ENCODE measurements around the gene KHNYN.

Gene KHNYN

GRCh38 chr14:24437736-24438067 is 7.9 kb downstream of the KHNYN start:
- no peak for DNase-seq (ENCODE audit: extremely low read depth, insufficient read length)
- TF ChIP-seq CTCF (IDR thresholded peaks at IDR 0.05; ENCODE audit: insufficient read depth, low read length, poor library complexity, severe bottlenecking), result no peak
- H3K36me3 ChIP-seq (ENCODE audit: control insufficient read depth, insufficient read depth, low read length), result peaks cover 37% of the 10 kb centered on the region
- H3K4me3 ChIP-seq (replicated peaks; ENCODE audit: low read depth, low read length), result no peak overlapping the region
- H3K27me3 ChIP-seq (replicated peaks; ENCODE audit: control insufficient read depth, insufficient read depth, low read length), result no peaks in the 10 kb centered on the region

GRCh38 chr14:24438223-24439097 is 8.7 kb downstream of the KHNYN start:
- no peak overlapping the region for H3K4me3 ChIP-seq (replicated peaks; ENCODE audit: low read depth, low read length)
- no peaks in the 10 kb centered on the region for H3K27me3 ChIP-seq (replicated peaks; ENCODE audit: control insufficient read depth, insufficient read depth, low read length)
- no peak for DNase-seq (ENCODE audit: extremely low read depth, insufficient read length)
- TF ChIP-seq CTCF (IDR thresholded peaks at IDR 0.05; ENCODE audit: insufficient read depth, low read length, poor library complexity, severe bottlenecking), result no peak
- peaks cover 34% of the 10 kb centered on the region for H3K36me3 ChIP-seq (ENCODE audit: control insufficient read depth, insufficient read depth, low read length)

GRCh38 chr14:24439257-24439656 is 9.5 kb downstream of the KHNYN start:
- Histone ChIP-seq H3K27me3 (replicated peaks; ENCODE audit: control insufficient read depth, insufficient read depth, low read length) (no peaks in the 10 kb centered on the region), H3K4me3 (replicated peaks; ENCODE audit: low read depth, low read length) (no peak overlapping the region), H3K36me3 (ENCODE audit: control insufficient read depth, insufficient read depth, low read length) (peaks cover 33% of the 10 kb centered on the region)
- TF ChIP-seq CTCF (IDR thresholded peaks at IDR 0.05; ENCODE audit: insufficient read depth, low read length, poor library complexity, severe bottlenecking), result no peak
- DNase-seq (ENCODE audit: extremely low read depth, insufficient read length), result no peak

GRCh38 chr14:24439830-24440605 is 10.3 kb downstream of the KHNYN start:
- TF ChIP-seq CTCF (IDR thresholded peaks at IDR 0.05; ENCODE audit: insufficient read depth, low read length, poor library complexity, severe bottlenecking), result no peak
- no peak for DNase-seq (ENCODE audit: extremely low read depth, insufficient read length)
- Histone ChIP-seq H3K4me3 (replicated peaks; ENCODE audit: low read depth, low read length) (no peak overlapping the region), H3K27me3 (replicated peaks; ENCODE audit: control insufficient read depth, insufficient read depth, low read length) (no peaks in the 10 kb centered on the region), H3K36me3 (ENCODE audit: control insufficient read depth, insufficient read depth, low read length) (peaks cover 33% of the 10 kb centered on the region)

- Histone ChIP-seq H3K4me3 (replicated peaks; ENCODE audit: low read depth, low read length) (no peak overlapping the region), H3K36me3 (ENCODE audit: control insufficient read depth, insufficient read depth, low read length) (peaks cover 31% of the 10 kb centered on the region)
- no peak for DNase-seq (ENCODE audit: extremely low read depth, insufficient read length)
These were observed 11.0 kb downstream of the KHNYN start for GRCh38 chr14:24440606-24441399.

More at GRCh38 chr14:24440606-24441399, 11.0 kb downstream of the KHNYN start:
- no peaks in the 10 kb centered on the region for H3K27me3 ChIP-seq (replicated peaks; ENCODE audit: control insufficient read depth, insufficient read depth, low read length)
- TF ChIP-seq CTCF (IDR thresholded peaks at IDR 0.05; ENCODE audit: insufficient read depth, low read length, poor library complexity, severe bottlenecking), result no peak

All from GM06990 (cell line).